ENCODE data around the gene ZC2HC1B.
"Not testable (repeated sequence)": the region's sequence is repeated elsewhere in the genome, so short reads cannot be mapped to it uniquely, and the experiment has no call there.

The ZC2HC1B gene

DNA sequence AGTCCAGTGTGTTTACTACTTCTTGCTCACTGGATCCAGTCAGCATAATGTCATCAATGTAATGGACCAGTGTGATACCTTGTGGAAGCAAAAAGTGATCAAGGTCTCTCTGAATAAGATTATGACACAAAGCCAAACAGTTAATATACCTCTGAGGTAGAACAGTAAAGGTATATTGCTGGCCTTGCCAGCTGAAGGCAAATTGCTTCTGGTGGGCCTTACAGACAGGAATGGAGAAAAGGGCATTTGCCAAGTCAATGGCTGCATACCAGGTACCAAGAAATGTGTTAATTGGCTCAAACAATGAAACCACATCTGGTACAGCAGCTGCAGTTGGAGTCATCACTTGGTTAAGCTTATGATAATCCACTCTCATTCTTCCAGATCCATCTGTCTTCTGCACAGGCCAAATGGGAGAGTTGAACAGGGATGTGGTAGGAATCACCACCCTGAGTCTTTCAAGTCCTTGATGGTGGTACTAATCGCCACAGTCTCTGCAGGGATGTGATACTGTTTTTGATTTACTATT, 7.0 kb downstream of the ZC2HC1B start:
- not testable (repeated sequence) for DNase-seq

DNA sequence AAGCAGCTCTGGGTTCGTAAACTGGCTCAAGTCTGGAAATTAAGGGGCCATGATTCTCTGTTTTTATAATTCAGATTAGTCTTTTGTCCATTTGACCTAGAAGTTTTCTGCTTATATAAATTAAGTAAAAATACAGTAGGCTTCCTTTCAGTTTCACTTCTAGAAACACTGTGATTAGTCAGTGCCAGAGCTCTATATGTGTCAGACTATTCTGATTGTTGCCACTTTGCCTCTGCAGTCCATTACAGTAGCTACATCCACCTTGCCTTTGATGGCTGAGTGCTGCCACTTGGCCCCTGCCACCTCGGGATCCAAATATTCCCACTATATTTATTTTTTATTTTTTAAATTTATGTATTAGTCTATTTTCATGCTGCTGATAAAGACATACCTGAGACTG, 7.9 kb downstream of the ZC2HC1B start:
- no peak for DNase-seq

DNA sequence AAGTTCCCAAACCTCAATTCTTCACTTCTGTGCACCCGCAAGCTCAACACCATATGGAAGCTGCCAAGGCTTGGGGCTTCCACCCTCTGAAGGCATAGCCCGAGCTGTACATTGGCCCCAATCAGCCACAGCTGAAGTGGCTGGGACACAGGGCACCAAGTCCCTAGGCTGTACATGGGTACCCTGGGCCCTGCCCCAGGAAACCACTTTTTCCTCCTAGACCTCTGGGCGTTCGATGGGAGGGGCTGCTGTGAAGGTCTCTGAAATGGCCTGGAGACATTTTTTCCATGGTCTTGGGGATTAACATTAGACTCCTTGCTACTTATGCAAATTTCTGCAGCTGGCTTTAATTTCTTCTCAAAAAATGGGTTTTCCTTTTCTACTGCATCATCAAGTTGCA, 9.3 kb downstream of the ZC2HC1B start:
- not testable (repeated sequence) for DNase-seq

DNA sequence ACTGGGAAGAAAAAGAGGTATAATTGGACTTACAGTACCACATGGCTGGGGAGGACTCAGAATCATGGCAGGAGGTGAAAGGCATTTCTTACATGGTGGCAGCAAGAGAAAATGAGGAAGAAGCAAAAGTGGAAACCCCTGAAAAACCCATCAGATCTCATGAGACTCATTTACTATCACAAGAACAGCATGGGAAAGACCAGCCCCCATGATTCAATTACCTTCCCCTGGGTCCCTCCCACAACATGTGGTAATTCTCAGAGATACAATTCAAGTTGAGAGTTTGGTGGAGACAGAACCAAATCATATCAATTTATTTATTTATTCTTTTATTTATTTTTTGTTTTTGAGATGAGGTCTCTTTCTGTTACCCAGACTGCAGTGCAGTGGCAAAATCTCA, 10.2 kb downstream of the ZC2HC1B start:
- DNase-seq: not testable (repeated sequence)

DNA sequence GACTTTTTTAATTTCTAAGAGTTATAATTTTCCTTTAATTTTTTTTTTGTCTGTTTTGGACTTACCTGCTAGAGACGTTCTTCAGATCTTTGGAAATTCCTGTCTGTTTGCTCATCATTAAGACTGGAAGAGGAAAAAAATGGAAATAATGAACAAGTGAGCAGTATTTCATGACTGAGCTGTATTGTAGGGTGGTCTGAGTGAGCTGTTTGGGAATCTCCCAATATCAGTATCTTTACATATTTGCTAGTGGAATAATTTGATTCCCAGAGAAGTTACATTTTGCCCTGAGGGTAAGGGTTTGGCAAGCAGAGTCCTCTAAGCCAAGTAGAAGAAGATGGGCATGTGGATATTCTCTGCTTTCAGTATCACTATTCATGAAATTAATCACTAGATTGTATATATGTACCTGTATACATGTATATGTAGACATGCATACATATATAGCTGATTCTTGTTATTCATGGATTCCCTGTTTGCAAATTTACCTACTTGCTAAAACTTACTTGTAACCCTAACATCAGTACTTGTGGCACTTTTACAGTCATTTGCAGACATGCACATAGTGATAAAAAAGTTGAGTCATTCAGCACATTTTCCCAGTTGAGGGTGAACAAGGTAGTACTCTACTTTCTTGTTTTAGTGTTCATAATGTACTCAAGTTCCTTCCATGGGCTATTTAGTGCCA, 13.5 kb downstream of the ZC2HC1B start:
- DNase-seq: no peak

DNA sequence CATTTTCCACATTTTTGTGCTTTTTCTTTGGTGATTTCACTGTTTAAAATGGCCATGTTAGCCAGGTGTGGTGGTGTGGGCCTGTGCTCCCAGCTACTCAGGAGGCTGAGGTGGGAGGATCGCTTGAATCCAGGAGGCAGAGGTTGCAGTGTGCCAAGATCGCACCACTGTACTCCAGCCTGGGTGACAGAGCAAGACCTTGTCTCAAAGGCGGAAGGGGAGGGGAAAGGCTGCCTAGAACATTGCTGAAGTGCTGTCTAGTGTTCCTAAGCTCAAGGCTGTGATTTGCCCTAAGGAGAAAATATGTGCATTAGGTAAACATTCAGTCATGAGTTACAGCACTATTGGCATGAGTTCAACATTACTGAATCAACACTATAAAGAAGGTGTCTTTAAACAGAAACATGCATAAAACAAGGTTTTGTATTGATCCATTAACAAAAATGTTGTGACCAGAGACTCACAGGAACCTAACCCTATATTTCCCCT, 14.0 kb downstream of the ZC2HC1B start:
- DNase-seq: no peak

DNA sequence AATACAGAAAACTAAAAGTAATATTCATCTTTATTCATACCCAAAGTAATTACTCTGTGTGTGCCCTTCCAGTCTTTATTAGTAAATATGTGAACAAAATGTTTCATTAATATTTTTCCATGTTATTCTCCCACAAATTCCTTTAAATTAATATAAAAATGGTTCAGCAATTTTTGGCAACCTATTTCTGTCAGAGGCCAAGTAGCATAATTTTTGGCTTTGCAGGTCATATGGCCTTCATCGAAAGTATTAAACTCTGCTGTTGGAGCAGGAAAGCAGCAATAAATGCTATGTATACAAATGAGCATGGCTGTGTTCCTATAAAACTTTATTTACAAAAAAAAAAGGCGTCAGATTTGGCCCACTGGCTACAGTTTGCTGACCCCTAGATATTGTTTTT, 16.1 kb downstream of the ZC2HC1B start:
- no peak for DNase-seq

DNA sequence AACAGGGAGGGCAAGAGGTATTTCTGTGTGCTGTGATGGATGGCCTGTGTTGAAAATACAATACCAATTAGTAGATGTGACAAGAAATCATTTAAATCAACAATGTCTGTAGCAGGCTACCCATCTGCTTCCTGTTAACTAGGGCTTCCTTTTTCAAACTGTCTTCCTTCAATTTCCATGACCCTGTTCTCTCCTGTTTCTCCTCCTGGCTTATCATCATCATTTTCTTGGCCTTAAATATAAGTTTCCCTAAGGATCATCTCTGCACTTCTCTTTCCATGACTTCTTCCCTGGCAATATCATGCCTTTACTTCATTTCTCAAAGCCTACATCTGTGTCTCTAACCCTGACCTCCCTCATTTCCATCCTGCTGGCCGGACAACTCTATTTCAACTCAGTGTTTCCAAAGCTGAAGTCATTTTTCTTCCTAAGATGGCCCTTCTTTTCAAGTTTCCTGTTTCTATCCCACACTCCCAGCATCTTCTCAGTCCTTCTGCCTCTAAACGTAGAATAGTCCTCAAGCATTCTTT, 18.2 kb downstream of the ZC2HC1B start:
- no peak for DNase-seq

DNA sequence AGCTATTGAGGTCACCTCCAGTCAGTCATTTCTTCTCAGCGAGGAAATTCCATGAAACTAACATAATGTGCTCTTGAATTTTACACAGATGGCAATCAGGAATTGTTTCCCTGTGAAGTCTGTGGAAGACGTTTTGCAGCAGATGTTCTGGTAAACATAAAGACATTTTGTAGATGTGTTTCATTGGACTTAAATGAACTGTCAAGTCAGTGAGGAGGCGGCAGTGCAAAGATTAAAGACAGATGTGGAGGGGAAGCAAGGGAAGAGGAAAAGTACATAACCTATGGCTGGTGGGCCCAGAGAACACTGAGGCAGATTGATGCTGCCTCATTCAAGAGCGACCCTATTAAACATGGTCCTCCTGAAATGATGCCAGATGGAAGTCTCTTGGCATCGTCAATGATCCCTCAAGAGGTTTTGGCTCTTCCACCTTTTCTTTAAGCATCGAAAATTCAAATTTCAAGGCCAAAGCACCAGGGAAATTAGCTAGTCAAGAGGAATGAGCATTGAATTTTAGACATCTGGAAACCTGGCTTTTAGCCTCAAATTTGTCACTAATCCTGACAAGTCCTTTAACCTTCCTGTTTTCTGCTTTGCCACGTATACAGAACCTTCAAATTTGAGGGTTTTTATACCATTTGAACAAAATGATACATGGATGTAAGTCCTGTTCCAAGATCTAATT, 20.1 kb downstream of the ZC2HC1B start:
- no peak for DNase-seq

DNA sequence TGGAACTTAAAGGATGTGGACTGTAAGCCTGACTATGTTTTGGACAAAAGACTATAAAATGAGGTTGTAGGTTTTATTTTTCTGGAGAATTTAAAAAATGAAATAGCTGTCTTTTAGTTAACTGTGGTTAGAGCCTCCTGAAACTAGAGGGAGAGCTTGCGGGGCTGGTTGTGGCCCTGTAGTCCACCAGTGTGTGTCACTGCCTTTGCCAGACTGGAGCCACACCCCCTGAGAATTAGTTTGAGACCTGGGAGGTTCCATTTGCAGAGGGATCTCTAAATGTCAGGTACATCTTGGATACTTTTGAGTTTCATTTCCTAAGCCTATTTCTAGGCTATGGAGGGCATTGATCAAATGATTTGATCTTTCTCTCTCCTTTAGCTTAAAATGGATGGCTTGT, 20.8 kb downstream of the ZC2HC1B start:
- DNase-seq: no peak

DNA sequence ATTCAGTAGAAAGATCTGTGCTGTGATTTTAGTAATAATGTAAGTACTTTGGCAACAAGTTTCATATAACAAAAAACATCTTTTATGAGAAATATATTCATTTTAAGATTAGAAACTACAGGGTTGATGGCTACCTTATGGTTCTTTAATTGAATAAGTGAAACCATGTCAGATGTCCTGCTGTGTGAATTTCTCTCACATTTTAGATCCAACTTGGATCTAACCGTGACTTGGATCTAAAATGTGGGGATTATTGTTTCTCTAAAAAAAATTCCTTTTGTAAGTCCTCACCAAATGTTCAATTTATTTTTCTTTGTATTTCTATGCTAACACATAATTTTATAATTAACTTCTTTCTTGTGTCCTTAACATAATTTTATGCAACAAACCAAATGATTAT, 30.4 kb downstream of the ZC2HC1B start:
- no peak for DNase-seq

DNA sequence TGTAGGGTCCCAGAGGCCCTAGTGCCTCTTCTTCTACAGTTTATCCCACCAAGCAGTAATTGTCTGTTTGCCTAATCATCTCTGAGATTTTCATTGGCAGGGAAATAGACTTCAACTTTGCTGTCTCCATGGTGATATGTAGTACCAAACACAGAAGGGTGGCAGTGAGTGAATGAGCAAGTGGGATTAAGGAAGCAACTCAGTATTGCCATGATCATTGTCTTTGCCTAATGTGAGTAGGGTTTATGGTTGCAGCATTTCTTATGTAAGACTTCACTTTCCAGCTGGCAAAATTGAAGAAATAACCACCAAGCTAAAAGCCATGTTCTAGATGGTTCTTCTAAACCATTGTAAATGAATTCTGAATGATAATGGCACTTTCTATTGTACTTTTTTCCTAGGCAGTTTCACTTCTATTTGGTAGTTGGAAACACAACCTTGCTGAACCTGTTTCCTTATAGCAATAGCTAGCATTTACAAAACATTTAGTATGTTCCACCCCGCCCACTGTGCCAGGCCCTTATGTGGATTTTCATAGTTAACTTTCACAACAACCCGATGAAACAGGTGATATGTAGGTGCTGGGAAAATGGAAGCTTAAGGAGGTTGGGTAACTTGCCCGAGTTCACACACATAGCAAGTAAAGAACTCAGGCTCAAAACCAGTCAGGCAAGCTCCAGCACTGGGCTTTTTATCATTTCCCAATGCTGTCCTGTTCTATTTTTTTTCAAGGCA, 32.0 kb downstream of the ZC2HC1B start:
- DNase-seq: no peak

DNA sequence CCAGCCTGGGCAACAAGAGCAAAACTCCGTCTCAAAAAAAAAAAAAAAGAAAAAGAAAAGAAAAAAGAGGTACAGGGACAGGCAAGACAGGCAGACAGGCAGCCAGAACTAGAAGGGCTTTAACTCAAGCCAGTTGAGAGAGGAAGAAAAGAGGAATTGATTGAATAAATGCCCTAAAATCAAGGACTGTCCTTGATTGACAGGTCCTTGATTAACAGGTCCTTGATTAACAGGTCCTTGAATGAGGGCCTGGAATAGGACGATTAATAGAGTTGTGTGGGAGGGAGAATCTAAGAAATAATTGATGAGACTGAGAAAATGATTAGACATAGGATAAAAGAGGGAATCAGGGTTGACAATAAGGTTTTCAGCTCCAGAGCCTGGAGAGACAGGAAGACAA, 36.1 kb downstream of the ZC2HC1B start:
- no peak for DNase-seq

DNA sequence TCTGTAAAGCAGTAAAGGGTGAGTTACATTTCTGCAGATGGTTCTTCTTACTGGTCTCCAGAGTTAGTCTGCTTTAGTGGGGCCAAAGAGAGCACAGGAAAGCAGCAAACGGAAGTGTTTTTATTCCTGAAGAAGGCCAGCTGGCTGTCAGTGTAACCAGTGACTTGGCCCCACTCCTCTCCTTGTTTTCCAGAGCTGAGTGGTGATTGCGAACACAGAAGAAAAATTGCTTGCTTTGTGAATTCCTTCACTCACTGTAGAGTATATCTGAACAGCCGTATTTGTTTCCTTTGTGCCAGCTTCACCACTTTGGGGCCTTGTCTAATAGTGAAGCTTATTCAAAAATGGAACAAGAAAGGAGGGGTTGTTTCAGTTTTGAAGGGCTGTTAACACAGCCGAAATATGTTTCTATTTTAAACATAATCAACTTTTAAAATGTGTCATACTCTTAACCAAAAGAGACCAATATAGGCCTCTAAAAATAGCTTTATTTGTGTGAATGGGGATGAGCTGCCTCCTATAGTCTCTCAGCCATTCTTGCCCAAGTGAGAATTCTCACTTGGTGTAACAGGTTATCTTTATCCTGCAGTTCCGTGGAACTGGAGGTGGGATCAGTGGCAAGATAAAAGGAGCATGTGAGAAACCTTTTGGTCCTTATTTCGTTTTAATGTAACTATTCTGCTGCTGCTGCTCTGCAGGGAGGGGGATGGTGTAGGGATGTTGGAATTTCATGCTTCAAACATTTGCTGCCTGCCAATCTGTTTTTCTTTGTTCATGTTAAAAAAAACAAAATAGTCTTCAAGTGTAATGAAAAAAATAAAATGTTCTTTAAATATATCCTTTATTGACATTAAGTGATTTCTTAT, 37.8 kb downstream of the ZC2HC1B start:
- no peak for DNase-seq

DNA sequence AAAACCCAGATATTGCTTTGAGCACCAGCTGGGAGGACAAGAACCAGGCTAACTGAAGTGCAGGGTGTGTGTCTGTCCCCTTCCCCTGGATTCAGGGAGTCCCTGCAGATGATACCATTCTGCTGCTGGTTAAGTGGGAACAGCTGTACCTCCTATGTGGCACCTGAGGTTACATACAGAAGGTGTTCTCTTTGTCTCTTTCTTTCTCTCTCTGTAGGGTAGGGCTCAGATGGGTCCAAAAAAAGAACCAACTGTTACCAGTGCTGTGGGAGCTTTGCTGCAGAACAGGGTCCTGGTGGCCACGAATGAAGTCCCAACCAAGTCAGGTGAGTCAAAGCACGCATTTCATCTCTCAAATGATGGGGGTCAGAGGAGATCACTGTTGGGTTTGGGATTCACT, 38.6 kb downstream of the ZC2HC1B start:
- DNase-seq: no peak

DNA sequence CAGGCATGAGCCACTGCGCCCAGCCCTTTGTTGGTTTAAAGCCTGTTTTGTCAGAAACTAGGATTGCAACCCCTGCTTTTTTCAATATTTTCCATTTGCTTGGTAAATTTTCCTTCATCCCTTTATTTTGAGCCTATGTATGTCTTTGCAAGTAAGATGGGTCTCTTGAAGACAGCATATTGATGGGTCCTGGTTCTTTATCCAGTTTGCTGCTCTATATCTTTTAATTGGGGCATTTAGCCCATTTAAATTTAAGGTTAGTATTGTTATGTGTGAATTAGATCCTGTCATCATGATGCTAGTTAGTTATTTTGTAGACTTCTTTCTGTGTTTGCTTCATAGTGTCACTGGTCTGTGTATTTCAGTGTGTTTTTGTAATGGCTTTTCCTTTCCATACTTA, 46.8 kb downstream of the ZC2HC1B start:
- DNase-seq: no peak

DNA sequence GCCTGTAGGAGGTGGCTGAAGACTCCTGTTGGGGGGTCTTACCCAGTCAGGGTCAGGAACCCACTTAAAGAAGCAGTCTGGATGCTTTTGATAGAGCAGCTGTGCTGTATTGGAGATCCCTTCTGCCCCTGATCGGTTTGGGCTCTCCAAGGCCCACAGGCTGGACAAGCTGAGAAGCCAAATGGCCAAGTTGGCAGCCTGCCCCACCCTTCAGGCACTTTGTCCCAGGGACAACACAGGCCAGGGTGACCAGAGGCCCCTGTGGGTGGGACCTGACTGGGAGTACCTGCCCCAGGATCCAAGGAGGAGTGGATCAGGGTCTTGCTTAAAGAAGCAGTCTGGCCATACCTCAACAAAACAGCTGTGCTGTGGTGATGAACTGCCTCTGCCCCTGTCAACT, 48.4 kb downstream of the ZC2HC1B start:
- DNase-seq: no peak

DNA sequence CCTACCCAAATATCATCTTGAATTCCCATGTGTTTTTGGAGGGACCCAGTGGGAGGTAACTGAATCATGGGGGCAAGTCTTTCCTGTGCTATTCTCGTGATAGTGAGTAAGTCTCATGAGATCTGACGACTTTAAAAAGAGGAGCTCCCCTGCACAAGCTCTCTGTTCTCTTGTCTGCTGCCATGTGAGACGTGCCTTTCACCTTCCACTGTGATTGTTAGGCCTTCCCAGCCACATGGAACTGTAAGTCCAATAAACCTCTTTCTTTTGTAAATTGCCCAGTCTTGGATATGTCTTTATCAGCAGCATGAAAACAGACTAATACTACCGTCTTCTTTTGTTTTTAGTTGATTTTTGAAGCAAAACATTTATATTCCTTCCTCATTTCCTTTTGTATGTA, 52.8 kb downstream of the ZC2HC1B start:
- DNase-seq: not testable (repeated sequence)

DNA sequence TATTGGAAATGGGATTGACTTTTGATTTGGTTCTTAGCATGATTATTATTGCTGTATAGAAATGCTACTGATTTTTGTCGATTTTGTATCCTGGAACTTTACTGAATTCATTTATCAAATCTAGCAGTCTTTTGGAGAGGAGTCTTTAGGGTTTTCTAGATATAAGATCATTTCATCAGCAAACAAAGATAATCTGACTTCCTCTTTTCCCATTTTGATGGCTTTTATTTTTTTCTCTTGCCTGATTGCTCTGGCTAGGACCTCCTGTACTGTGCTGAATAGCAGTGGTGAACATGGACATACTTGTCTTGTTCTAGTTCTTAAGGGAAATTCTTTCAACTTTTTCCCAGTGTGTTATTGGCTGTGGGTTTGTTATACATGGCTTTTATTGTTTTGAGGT, 64.6 kb downstream of the ZC2HC1B start:
- DNase-seq: no peak

DNA sequence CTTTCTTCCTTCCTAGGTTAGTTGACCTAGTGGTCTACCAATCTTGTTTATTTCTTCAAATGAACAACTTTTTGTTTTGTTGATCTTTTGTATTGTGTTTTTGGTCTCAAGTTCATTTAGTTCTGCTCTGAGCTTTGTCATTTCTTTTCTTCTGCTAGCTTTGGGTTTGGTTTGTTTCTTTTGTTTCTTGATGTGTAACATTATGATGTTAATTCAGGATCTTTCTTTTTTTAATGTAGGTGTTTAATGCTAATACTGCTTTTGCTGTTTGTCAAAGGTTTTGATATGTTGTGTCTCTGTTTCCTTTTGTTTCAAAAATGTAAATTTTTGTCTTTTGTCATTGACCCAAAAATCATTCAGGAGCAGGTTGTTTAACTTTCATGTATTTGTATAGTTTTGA, 65.7 kb downstream of the ZC2HC1B start:
- DNase-seq: no peak

DNA sequence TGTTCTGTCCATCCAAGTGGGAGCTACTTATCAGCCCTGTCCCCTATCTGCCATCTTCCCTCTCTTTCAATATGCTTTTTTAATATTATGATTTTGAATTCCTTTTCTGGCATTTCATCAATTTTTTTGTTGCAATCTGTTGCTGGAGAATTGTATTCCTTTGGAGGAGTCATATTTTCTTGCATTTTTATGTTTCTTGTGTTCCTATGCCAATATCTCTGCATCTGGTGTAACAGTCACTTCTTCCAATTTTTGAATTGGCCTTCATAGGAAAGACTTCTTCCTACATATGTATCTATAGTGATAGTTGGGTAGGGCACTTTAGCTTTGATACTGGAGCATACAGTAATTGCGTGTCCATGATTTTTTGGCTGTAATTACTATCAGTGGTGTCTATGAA, 70.1 kb downstream of the ZC2HC1B start:
- no peak for DNase-seq

DNA sequence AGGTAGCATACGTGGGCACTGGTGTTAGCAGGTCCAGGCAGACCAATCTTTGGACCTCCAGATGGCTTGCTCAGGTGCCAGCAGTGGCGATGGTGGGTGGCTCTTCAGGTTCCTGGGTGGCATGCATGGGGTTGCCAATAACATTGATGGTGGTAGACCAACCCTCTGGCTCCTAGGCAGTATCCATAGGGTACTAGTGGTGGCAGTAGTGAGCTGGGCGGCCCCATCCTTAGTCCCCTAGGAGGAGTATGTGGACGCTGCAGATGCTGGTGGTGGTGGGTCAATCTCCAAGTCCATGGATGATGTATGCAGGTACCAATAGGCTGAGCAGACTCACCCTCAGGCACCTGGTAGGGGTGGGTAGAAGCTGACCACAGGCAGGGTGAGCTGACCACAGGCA, 70.6 kb downstream of the ZC2HC1B start:
- DNase-seq: no peak

DNA sequence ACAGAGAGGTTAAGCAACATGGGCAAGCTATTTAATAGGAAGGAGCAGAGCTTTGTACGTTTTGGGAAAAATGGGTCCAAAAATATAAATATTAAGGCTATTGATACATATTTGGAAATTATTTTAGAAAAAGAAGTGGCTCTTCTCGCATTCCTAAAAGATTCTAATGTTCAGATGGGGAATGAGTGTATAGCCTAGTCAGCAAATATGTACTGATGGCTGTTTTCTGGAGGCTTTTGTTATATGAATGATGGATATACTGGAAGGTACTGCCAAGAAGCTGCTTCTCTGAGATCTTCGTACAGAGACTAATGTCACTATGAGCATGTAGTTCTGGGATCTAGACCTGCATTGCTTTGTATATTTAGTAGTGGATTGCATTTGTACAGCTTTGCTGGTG, 72.1 kb downstream of the ZC2HC1B start:
- DNase-seq: no peak
